WTC11 (cell line): ENCODE results near the gene NUP155. TPM values are rescaled to one million over a fixed set of nuclear protein-coding genes. Genes with fewer than 3 reads are reported as not detected.
A peak's percentile ranks its signal among the peaks of the same experiment; 100 is the strongest.

Experiments
- ATAC-seq: fragments of 200-7000 bp; cut with Tn5 transposase; 2 replicates; pipeline ENCODE4 v1.10.0; 2021; ENCODE audit warnings: mild to moderate bottlenecking, moderate library complexity
- CTCF ChIA-PET: fragments of 300-600 bp; sonication (Branson Sonifier 250); formaldehyde crosslinking; loops from one replicate; lab custom pipeline; 2021; ENCODE audit warnings: antibody characterized with exemption; lab: Charles Lee
- POLR2A ChIA-PET: fragments of 350-600 bp; sonication (Branson Sonifier 250); formaldehyde crosslinking; loops from one replicate; lab custom pipeline; 2021; ENCODE audit warnings: antibody characterized with exemption; lab: Charles Lee
- DNase-seq: peaks from one replicate; pipeline ENCODE4 v3.0.0; 2021; ENCODE audit warnings: low spot score
- H3K27ac Mint-ChIP-seq: 2 replicates; pipeline ENCODE4 v1.8.0; 2021; ENCODE audit warnings: mixed read lengths
- H3K27me3 Mint-ChIP-seq: 2 replicates; pipeline ENCODE4 v1.8.0; 2021; ENCODE audit warnings: low read depth, mild to moderate bottlenecking, moderate library complexity, mixed read lengths
- H3K36me3 Mint-ChIP-seq: 2 replicates; pipeline ENCODE4 v1.8.0; 2021; ENCODE audit warnings: mixed read lengths
- H3K4me1 Mint-ChIP-seq: 2 replicates; pipeline ENCODE4 v1.8.0; 2022; ENCODE audit warnings: mixed read lengths
- H3K4me3 Mint-ChIP-seq: 2 replicates; pipeline ENCODE4 v1.8.0; 2021; ENCODE audit warnings: mild to moderate bottlenecking, moderate library complexity, mixed read lengths
- H3K9me3 Mint-ChIP-seq: 2 replicates; pipeline ENCODE4 v1.8.0; 2021; ENCODE audit warnings: mixed read lengths
- ATF1 ChIP-seq: sonication (generic); formaldehyde crosslinking; IDR thresholded peaks from 2 replicates; pipeline ENCODE4 v1.8.1; 2023; ENCODE audit warnings: mild to moderate bottlenecking, moderate library complexity, missing genetic modification reagents
- HMGA2 ChIP-seq: fragments of 250-450 bp; sonication (Bioruptor Pico); IDR thresholded peaks from 2 replicates; pipeline ENCODE4 v1.4.0; 2021; ENCODE audit warnings: mild to moderate bottlenecking, moderate library complexity
- NR2C2 ChIP-seq: sonication (generic); formaldehyde crosslinking; IDR thresholded peaks from 2 replicates; pipeline ENCODE4 v1.8.0; 2022; ENCODE audit warnings: mild to moderate bottlenecking, missing genetic modification reagents
- RORB ChIP-seq: fragments of 250-450 bp; sonication (Bioruptor Pico); IDR thresholded peaks from 2 replicates; pipeline ENCODE4 v1.9.0; 2021; ENCODE audit warnings: mild to moderate bottlenecking
- TEAD1 ChIP-seq: sonication (generic); formaldehyde crosslinking; IDR thresholded peaks from 2 replicates; pipeline ENCODE4 v1.8.0; 2022; ENCODE audit warnings: mild to moderate bottlenecking, missing genetic modification reagents
- ZBTB21 ChIP-seq: sonication (generic); formaldehyde crosslinking; IDR thresholded peaks from 2 replicates; pipeline ENCODE4 v1.8.1; 2023; ENCODE audit warnings: mild to moderate bottlenecking, missing genetic modification reagents, borderline replicate concordance
- ZNF121 ChIP-seq: sonication (generic); formaldehyde crosslinking; IDR thresholded peaks from 2 replicates; pipeline ENCODE4 v1.8.0; 2023; ENCODE audit warnings: missing genetic modification reagents
- ZNF219 ChIP-seq: sonication (generic); formaldehyde crosslinking; IDR thresholded peaks from 2 replicates; pipeline ENCODE4 v1.8.0; 2023; ENCODE audit warnings: missing genetic modification reagents, mild to moderate bottlenecking, borderline replicate concordance
- ZNF232 ChIP-seq: sonication (generic); formaldehyde crosslinking; IDR thresholded peaks from 2 replicates; pipeline ENCODE4 v1.8.0; 2022; ENCODE audit warnings: mild to moderate bottlenecking, missing genetic modification reagents
- total RNA-seq: library from RNA; stranded (reverse); gene quantifications from 3 replicates; pipeline ENCODE4 v1.2.3, GENCODE V29; 2021
- TF ChIP-seq, protein P1 (sequence below): sonication (generic); formaldehyde crosslinking; IDR thresholded peaks from 2 replicates; pipeline ENCODE4 v1.8.0; 2022; ENCODE audit warnings: missing genetic modification reagents
- TF ChIP-seq, protein P2 (sequence below): sonication (generic); formaldehyde crosslinking; IDR thresholded peaks from 2 replicates; pipeline ENCODE4 v1.8.0; 2022; ENCODE audit warnings: mild to moderate bottlenecking, missing genetic modification reagents
- TF ChIP-seq, protein P3 (sequence below): fragments of 250-450 bp; sonication (Bioruptor Pico); IDR thresholded peaks from 2 replicates; pipeline ENCODE4 v1.9.0; 2021; ENCODE audit warnings: mild to moderate bottlenecking
- TF ChIP-seq, protein P4 (sequence below): fragments of 250-450 bp; sonication (Bioruptor Pico); IDR thresholded peaks from 2 replicates; pipeline ENCODE4 v2.1.2; 2022; ENCODE audit warnings: mild to moderate bottlenecking, moderate library complexity
- TF ChIP-seq, protein P5 (sequence below): fragments of 250-450 bp; sonication (Bioruptor Pico); IDR thresholded peaks from 2 replicates; pipeline ENCODE4 v1.8.0; 2021; ENCODE audit warnings: mild to moderate bottlenecking
- TF ChIP-seq, protein P6 (sequence below): fragments of 250-450 bp; sonication (Bioruptor Pico); IDR thresholded peaks from 2 replicates; pipeline ENCODE4 v1.9.0; 2021; ENCODE audit warnings: mild to moderate bottlenecking

NUP155 gene
- total RNA-seq, 1 experiment from 2014 or later, result 92.1 TPM

DNA sequence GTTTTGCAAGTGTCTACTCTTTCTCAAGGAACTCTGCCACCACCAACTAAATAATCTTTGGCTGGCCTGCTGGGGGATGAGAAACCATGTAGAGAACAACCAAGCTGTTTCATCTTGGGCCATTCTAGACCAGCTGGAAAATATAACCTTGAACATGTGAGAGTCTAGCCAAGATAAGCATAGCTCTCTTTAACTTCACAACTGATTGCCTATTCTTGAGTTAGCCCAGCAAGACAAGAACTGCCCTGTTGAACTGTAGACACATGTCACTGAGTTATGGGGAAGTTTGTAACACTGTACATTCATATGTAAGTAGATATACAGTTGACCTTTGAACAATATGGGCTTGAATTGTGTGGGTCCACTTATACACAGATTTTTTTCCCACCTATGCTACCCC lies 44.4 kb downstream of the NUP155 start (continued):
- TF ChIP-seq, protein P1, sequence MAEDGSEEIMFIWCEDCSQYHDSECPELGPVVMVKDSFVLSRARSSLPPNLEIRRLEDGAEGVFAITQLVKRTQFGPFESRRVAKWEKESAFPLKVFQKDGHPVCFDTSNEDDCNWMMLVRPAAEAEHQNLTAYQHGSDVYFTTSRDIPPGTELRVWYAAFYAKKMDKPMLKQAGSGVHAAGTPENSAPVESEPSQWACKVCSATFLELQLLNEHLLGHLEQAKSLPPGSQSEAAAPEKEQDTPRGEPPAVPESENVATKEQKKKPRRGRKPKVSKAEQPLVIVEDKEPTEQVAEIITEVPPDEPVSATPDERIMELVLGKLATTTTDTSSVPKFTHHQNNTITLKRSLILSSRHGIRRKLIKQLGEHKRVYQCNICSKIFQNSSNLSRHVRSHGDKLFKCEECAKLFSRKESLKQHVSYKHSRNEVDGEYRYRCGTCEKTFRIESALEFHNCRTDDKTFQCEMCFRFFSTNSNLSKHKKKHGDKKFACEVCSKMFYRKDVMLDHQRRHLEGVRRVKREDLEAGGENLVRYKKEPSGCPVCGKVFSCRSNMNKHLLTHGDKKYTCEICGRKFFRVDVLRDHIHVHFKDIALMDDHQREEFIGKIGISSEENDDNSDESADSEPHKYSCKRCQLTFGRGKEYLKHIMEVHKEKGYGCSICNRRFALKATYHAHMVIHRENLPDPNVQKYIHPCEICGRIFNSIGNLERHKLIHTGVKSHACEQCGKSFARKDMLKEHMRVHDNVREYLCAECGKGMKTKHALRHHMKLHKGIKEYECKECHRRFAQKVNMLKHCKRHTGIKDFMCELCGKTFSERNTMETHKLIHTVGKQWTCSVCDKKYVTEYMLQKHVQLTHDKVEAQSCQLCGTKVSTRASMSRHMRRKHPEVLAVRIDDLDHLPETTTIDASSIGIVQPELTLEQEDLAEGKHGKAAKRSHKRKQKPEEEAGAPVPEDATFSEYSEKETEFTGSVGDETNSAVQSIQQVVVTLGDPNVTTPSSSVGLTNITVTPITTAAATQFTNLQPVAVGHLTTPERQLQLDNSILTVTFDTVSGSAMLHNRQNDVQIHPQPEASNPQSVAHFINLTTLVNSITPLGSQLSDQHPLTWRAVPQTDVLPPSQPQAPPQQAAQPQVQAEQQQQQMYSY (CRISPR knock-in tag), result no peak
- TF ChIP-seq, protein P2, sequence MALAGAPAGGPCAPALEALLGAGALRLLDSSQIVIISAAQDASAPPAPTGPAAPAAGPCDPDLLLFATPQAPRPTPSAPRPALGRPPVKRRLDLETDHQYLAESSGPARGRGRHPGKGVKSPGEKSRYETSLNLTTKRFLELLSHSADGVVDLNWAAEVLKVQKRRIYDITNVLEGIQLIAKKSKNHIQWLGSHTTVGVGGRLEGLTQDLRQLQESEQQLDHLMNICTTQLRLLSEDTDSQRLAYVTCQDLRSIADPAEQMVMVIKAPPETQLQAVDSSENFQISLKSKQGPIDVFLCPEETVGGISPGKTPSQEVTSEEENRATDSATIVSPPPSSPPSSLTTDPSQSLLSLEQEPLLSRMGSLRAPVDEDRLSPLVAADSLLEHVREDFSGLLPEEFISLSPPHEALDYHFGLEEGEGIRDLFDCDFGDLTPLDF (CRISPR knock-in tag), result no peak
- TF ChIP-seq, protein P3, sequence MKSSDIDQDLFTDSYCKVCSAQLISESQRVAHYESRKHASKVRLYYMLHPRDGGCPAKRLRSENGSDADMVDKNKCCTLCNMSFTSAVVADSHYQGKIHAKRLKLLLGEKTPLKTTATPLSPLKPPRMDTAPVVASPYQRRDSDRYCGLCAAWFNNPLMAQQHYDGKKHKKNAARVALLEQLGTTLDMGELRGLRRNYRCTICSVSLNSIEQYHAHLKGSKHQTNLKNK (CRISPR knock-in tag), result no peak
- TF ChIP-seq ZNF121 (no peak), TEAD1 (CRISPR knock-in tag) (no peak), ZNF219 (CRISPR knock-in tag) (no peak), ZBTB21 (CRISPR knock-in tag) (no peak), NR2C2 (no peak), ATF1 (CRISPR knock-in tag) (no peak), RORB (CRISPR knock-in tag) (no peak)
- TF ChIP-seq, protein P4, sequence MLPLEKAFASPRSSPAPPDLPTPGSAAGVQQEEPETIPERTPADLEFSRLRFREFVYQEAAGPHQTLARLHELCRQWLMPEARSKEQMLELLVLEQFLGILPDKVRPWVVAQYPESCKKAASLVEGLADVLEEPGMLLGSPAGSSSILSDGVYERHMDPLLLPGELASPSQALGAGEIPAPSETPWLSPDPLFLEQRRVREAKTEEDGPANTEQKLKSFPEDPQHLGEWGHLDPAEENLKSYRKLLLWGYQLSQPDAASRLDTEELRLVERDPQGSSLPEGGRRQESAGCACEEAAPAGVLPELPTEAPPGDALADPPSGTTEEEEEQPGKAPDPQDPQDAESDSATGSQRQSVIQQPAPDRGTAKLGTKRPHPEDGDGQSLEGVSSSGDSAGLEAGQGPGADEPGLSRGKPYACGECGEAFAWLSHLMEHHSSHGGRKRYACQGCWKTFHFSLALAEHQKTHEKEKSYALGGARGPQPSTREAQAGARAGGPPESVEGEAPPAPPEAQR (CRISPR knock-in tag), result no peak
- TF ChIP-seq, protein P5, sequence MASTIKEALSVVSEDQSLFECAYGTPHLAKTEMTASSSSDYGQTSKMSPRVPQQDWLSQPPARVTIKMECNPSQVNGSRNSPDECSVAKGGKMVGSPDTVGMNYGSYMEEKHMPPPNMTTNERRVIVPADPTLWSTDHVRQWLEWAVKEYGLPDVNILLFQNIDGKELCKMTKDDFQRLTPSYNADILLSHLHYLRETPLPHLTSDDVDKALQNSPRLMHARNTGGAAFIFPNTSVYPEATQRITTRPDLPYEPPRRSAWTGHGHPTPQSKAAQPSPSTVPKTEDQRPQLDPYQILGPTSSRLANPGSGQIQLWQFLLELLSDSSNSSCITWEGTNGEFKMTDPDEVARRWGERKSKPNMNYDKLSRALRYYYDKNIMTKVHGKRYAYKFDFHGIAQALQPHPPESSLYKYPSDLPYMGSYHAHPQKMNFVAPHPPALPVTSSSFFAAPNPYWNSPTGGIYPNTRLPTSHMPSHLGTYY (CRISPR knock-in tag), result no peak
- TF ChIP-seq, protein P6, sequence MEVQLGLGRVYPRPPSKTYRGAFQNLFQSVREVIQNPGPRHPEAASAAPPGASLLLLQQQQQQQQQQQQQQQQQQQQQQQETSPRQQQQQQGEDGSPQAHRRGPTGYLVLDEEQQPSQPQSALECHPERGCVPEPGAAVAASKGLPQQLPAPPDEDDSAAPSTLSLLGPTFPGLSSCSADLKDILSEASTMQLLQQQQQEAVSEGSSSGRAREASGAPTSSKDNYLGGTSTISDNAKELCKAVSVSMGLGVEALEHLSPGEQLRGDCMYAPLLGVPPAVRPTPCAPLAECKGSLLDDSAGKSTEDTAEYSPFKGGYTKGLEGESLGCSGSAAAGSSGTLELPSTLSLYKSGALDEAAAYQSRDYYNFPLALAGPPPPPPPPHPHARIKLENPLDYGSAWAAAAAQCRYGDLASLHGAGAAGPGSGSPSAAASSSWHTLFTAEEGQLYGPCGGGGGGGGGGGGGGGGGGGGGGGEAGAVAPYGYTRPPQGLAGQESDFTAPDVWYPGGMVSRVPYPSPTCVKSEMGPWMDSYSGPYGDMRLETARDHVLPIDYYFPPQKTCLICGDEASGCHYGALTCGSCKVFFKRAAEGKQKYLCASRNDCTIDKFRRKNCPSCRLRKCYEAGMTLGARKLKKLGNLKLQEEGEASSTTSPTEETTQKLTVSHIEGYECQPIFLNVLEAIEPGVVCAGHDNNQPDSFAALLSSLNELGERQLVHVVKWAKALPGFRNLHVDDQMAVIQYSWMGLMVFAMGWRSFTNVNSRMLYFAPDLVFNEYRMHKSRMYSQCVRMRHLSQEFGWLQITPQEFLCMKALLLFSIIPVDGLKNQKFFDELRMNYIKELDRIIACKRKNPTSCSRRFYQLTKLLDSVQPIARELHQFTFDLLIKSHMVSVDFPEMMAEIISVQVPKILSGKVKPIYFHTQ (CRISPR knock-in tag), result no peak

DNA sequence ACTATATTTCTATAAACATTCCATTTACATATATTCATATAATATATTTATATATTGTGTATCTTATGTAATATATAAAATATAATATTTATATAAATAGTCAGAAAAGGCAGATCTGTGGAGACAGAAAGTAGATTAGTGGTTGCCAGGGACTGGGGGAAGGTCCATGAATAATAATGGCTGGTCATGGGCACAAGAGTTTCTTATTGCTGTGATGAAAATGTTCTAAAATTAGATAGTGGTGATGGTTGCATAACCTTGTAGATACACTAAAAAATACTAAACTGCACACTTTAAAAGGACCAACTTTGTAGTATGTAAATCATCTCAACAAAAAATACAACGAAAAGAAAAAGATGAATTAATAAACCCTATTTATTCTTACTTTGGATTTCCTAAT lies 47.3 kb downstream of the NUP155 start:
- H3K27me3 Mint-ChIP-seq, result no peaks in the 10 kb centered on the region
- ChIA-PET CTCF (no interaction called here), POLR2A (no interaction called here)
- no peak for ATAC-seq
- no peaks in the 10 kb centered on the region for H3K9me3 Mint-ChIP-seq
- H3K36me3 Mint-ChIP-seq, result peaks cover 83% of the 10 kb centered on the region
- DNase-seq, result no peak
- no peak overlapping the region for H3K27ac Mint-ChIP-seq
- no peak overlapping the region for H3K4me3 Mint-ChIP-seq
- no peaks in the 10 kb centered on the region for H3K4me1 Mint-ChIP-seq
- TF ChIP-seq HMGA2 (CRISPR knock-in tag) (peak; percentile 50), ZNF232 (no peak)
